ENCODE measurements around the gene AUTS2.

The AUTS2 gene

DNA sequence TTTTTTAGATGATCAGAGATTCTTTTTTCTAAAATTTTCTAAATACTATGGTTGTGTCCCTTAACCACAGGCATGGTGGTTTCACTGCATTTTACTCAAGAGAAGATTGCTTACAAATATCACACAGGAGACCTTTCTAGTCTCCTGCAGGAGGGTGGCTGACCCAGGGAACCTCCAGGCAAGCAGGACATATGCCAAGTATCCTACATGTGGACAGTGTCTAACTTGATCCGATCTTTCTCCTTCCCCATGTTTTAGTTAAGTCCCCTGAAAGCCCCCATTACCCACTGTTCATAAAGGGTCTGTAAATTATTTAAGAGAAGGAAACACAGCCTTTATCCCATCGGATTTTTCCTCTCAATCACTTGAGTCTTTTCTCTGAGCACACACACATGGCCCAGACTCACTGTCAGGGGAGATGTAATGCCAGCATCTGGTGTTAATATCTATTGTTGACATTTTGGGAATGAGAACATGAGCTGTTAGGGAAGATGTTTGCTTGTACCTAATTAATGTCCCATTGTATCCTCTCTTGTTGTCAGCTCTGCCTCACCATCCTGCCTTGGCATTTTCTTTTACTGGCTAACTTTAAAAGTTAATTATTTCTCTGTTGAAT lies 755.2 kb downstream of the AUTS2 start:
- Histone ChIP-seq H3K27ac (replicated peaks) (no peak overlapping the region), H3K27me3 (ENCODE audit: insufficient read depth, poor library complexity, severe bottlenecking) (no peaks in the 10 kb centered on the region), H3K4me3 (replicated peaks; ENCODE audit: insufficient read depth, low read length) (no peak overlapping the region)
- TF ChIP-seq, protein P1, sequence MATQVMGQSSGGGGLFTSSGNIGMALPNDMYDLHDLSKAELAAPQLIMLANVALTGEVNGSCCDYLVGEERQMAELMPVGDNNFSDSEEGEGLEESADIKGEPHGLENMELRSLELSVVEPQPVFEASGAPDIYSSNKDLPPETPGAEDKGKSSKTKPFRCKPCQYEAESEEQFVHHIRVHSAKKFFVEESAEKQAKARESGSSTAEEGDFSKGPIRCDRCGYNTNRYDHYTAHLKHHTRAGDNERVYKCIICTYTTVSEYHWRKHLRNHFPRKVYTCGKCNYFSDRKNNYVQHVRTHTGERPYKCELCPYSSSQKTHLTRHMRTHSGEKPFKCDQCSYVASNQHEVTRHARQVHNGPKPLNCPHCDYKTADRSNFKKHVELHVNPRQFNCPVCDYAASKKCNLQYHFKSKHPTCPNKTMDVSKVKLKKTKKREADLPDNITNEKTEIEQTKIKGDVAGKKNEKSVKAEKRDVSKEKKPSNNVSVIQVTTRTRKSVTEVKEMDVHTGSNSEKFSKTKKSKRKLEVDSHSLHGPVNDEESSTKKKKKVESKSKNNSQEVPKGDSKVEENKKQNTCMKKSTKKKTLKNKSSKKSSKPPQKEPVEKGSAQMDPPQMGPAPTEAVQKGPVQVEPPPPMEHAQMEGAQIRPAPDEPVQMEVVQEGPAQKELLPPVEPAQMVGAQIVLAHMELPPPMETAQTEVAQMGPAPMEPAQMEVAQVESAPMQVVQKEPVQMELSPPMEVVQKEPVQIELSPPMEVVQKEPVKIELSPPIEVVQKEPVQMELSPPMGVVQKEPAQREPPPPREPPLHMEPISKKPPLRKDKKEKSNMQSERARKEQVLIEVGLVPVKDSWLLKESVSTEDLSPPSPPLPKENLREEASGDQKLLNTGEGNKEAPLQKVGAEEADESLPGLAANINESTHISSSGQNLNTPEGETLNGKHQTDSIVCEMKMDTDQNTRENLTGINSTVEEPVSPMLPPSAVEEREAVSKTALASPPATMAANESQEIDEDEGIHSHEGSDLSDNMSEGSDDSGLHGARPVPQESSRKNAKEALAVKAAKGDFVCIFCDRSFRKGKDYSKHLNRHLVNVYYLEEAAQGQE (IDR thresholded peaks at IDR 0.05; ENCODE audit: insufficient replicate concordance, low read depth), result no peak
- TF ChIP-seq POLR2AphosphoS5 (IDR thresholded peaks at IDR 0.05; ENCODE audit: low read depth) (no peak), SPI1 (IDR thresholded peaks at IDR 0.05; ENCODE audit: borderline replicate concordance, low read depth) (no peak), GABPA (IDR thresholded peaks at IDR 0.05; ENCODE audit: low read depth) (no peak)
- TF ChIP-seq, protein P2, sequence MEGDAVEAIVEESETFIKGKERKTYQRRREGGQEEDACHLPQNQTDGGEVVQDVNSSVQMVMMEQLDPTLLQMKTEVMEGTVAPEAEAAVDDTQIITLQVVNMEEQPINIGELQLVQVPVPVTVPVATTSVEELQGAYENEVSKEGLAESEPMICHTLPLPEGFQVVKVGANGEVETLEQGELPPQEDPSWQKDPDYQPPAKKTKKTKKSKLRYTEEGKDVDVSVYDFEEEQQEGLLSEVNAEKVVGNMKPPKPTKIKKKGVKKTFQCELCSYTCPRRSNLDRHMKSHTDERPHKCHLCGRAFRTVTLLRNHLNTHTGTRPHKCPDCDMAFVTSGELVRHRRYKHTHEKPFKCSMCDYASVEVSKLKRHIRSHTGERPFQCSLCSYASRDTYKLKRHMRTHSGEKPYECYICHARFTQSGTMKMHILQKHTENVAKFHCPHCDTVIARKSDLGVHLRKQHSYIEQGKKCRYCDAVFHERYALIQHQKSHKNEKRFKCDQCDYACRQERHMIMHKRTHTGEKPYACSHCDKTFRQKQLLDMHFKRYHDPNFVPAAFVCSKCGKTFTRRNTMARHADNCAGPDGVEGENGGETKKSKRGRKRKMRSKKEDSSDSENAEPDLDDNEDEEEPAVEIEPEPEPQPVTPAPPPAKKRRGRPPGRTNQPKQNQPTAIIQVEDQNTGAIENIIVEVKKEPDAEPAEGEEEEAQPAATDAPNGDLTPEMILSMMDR (IDR thresholded peaks at IDR 0.05; ENCODE audit: insufficient read depth, low read length), result no peak
- no peak for DNase-seq (ENCODE audit: low read depth in 1 of 2, low spot score in 1 of 2)

DNA sequence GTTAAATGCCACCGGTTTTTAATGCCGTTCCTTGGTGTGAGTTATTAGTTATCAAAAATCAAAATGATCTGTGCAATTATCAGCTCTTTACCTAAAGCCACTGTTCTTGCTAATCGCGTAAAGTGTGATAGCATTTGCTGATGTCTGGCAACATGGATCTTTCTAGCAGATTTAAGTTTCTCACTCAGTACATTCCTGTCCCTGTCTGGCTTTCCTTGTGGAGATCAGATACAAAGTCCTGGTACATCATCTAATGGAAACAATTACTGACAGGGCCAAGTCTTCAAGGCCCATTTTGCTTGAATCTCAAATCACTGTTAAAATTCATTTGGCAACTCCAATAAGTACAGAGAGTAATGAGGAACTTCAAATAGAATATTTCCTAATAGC lies 755.7 kb downstream of the AUTS2 start:
- DNase-seq (ENCODE audit: low read depth in 1 of 2, low spot score in 1 of 2), result no peak
- TF ChIP-seq, protein P1 (IDR thresholded peaks at IDR 0.05; ENCODE audit: insufficient replicate concordance, low read depth), result no peak
- TF ChIP-seq GABPA (IDR thresholded peaks at IDR 0.05; ENCODE audit: low read depth) (no peak), POLR2AphosphoS5 (IDR thresholded peaks at IDR 0.05; ENCODE audit: low read depth) (no peak)
- TF ChIP-seq, protein P2 (IDR thresholded peaks at IDR 0.05; ENCODE audit: insufficient read depth, low read length), result no peak
- H3K27ac ChIP-seq (replicated peaks), result no peak overlapping the region
- H3K4me3 ChIP-seq (replicated peaks; ENCODE audit: insufficient read depth, low read length), result no peak overlapping the region
- no peaks in the 10 kb centered on the region for H3K27me3 ChIP-seq (ENCODE audit: insufficient read depth, poor library complexity, severe bottlenecking)

DNA sequence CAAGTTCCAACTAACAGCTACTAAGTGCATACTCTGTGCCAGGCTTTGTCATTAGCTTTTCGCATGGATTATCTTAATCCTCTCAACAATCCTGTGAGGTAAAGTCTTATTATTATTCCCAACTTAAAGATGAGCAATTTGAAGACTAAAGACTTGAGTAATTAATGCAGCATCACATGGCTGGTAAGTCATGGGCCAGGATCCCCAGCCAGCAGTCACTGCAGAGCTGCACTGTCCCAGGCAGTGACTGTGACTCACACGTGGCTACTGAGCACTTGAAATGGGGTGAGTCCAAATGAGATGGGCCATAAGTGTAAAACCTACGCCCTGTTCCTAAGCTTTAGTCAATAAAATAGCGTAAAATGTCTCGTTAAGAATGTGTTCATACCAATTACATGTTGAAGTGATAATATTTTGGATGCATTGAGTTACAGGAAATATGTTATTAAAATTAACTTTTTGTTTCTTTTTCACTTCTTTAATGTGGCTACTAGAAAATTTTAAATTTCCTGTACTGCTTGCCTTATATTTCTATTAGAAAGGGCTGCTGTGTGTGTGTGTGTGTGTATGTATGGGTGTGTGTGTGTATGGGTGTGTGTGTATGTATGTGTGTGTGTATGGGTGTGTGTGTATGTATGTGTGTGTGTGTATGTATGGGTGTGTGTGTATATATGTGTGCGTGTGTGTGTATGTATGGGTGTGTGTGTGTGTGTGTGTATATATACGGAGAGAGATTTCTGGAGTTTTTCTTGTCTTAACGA lies 756.3 kb downstream of the AUTS2 start:
- no peak for DNase-seq (ENCODE audit: low read depth in 1 of 2, low spot score in 1 of 2)
- TF ChIP-seq POLR2AphosphoS5 (IDR thresholded peaks at IDR 0.05; ENCODE audit: low read depth) (no peak), SPI1 (IDR thresholded peaks at IDR 0.05; ENCODE audit: borderline replicate concordance, low read depth) (no peak), GABPA (IDR thresholded peaks at IDR 0.05; ENCODE audit: low read depth) (no peak)
- TF ChIP-seq, protein P1 (IDR thresholded peaks at IDR 0.05; ENCODE audit: insufficient replicate concordance, low read depth), result no peak
- TF ChIP-seq, protein P2 (IDR thresholded peaks at IDR 0.05; ENCODE audit: insufficient read depth, low read length), result no peak
- H3K4me3 ChIP-seq (replicated peaks; ENCODE audit: insufficient read depth, low read length), result no peak overlapping the region
- H3K27me3 ChIP-seq (ENCODE audit: insufficient read depth, poor library complexity, severe bottlenecking), result no peaks in the 10 kb centered on the region
- no peak overlapping the region for H3K27ac ChIP-seq (replicated peaks)

All from HL-60 (cell line).